Right ventricle myocardium superior (tissue), 1 donor: ENCODE measurements around the gene U2SURP. TPM values are rescaled to one million over a fixed set of nuclear protein-coding genes. Genes with fewer than 3 reads are reported as not detected.

ENCODE experiments used
- ATAC-seq: fragments of 200-7000 bp; cut with Tn5 transposase; one replicate; pipeline ENCODE4 v1.9.1; 2020; ENCODE audit warnings: mild to moderate bottlenecking; ENCODE audit not compliant: poor library complexity
- DNase-seq: peaks from one replicate; pipeline ENCODE4 v3.0.0-alpha.2; 2020
- intact Hi-C: fragments of 100-400 bp; cut with DNase I; formaldehyde crosslinking; loops from one replicate; pipeline ENCODE4 v1.11.2; 2022
- total RNA-seq: library from RNA; stranded (reverse); fragmentation: NEBNext Ultra II Directional; extraction: Animal tissue kit (Norgen Biotek cat#: 25700); gene quantifications from one replicate; pipeline ENCODE4 v1.2.1, GENCODE V29; 2021
- donor health status: DM: no; HTN: yes; CAD: no; lungs with severe emphysema.

U2SURP gene
- total RNA-seq, 1 donor from 2014 or later: 39.8 TPM

GRCh38 chr3:143083781-143084180 lies 82.4 kb downstream of the U2SURP start:
- intact Hi-C loops: no loop called here
- no peak for DNase-seq

GRCh38 chr3:143084856-143085731 lies 83.7 kb downstream of the U2SURP start:
- intact Hi-C loops: no loop called here
- ATAC-seq (no peak), DNase-seq (no peak)

More at GRCh38 chr3:143083781-143084180, 82.4 kb downstream of the U2SURP start:
- no peak for ATAC-seq

- intact Hi-C loops: no loop called here
- DNase-seq (no peak), ATAC-seq (no peak)
Measured at GRCh38 chr3:143088835-143089234, 87.5 kb downstream of the U2SURP start.

- DNase-seq (no peak), ATAC-seq (no peak)
- intact Hi-C loops: no loop called here
Measured at GRCh38 chr3:143089965-143090364, 88.6 kb downstream of the U2SURP start.

GRCh38 chr3:143090486-143090885 lies 89.1 kb downstream of the U2SURP start:
- intact Hi-C loops: no loop called here
- peak; percentile 58 for DNase-seq
- peak; percentile 80 for ATAC-seq

GRCh38 chr3:143090976-143091837 lies 89.8 kb downstream of the U2SURP start:
- ATAC-seq (no peak), DNase-seq (no peak)
- intact Hi-C loops: no loop called here

- DNase-seq (no peak), ATAC-seq (no peak)
- intact Hi-C loops: no loop called here
Measured at GRCh38 chr3:143092191-143092590, 90.8 kb downstream of the U2SURP start.

- DNase-seq: no peak
- no peak for ATAC-seq
- intact Hi-C loops: no loop called here
Measured at GRCh38 chr3:143095813-143096212, 94.4 kb downstream of the U2SURP start.

GRCh38 chr3:143098032-143098764 lies 96.8 kb downstream of the U2SURP start:
- intact Hi-C loops: no loop called here
- DNase-seq (no peak), ATAC-seq (no peak)

GRCh38 chr3:143099210-143099609 lies 97.8 kb downstream of the U2SURP start:
- intact Hi-C loops: no loop called here
- no peak for ATAC-seq
- no peak for DNase-seq

GRCh38 chr3:143099690-143100089 lies 98.3 kb downstream of the U2SURP start:
- intact Hi-C loops: no loop called here
- ATAC-seq (no peak), DNase-seq (no peak)

GRCh38 chr3:143100451-143100850 lies 99.1 kb downstream of the U2SURP start:
- intact Hi-C loops: no loop called here

GRCh38 chr3:143101792-143102381 lies 100.5 kb downstream of the U2SURP start:
- intact Hi-C loops: no loop called here
- no peak for ATAC-seq
- DNase-seq: no peak

More at GRCh38 chr3:143100451-143100850, 99.1 kb downstream of the U2SURP start:
- ATAC-seq (no peak), DNase-seq (no peak)

- intact Hi-C loops: no loop called here
- DNase-seq (no peak), ATAC-seq (no peak)
Measured at GRCh38 chr3:143103652-143104051, 102.3 kb downstream of the U2SURP start.

- intact Hi-C loops: no loop called here
- DNase-seq (no peak), ATAC-seq (no peak)
Measured at GRCh38 chr3:143105170-143105569, 103.8 kb downstream of the U2SURP start.

GRCh38 chr3:143109861-143110260 lies 108.5 kb downstream of the U2SURP start:
- DNase-seq (no peak), ATAC-seq (no peak)
- intact Hi-C loops: no loop called here
